HG02973 (cell line): ENCODE measurements around the gene TAF11L12.
"Not testable (repeated sequence)": the region's sequence is repeated elsewhere in the genome, so short reads cannot be mapped to it uniquely, and the experiment has no call there.

Experiments
- ATAC-seq: cut with Tn5 transposase; IDR thresholded peaks from one replicate; pipeline ENCODE4 v1.9.1; 2021; ENCODE audit warnings: moderate library complexity; ENCODE audit not compliant: unreplicated experiment

The TAF11L12 gene

GRCh38 chr5:17610092-17610491 lies at the start of gene TAF11L12:
TAF11L12 (plus strand) TSS chr5:17610392.
- ATAC-seq: not testable (repeated sequence)

- not testable (repeated sequence) for ATAC-seq
These were observed 24.5 kb upstream of the TAF11L12 start, which contains the start of gene TAF11L7 for GRCh38 chr5:17585658-17586057. TAF11L7 (minus strand) TSS chr5:17585758.

- not testable (repeated sequence) for ATAC-seq
These were observed 19.3 kb upstream of the TAF11L12 start, which contains the start of gene TAF11L8 for GRCh38 chr5:17590860-17591259. TAF11L8 (minus strand) TSS chr5:17590960.

GRCh38 chr5:17594255-17594654 lies 15.9 kb upstream of the TAF11L12 start, which contains the start of gene TAF11L9:
TAF11L9 (minus strand) TSS chr5:17594394.
- not testable (repeated sequence) for ATAC-seq

GRCh38 chr5:17597728-17598127 lies 12.5 kb upstream of the TAF11L12 start, which contains the start of gene TAF11L10:
TAF11L10 (minus strand) TSS chr5:17597828.
- not testable (repeated sequence) for ATAC-seq

- ATAC-seq: not testable (repeated sequence)
These were observed 6.3 kb upstream of the TAF11L12 start, which contains the start of gene TAF11L11 for GRCh38 chr5:17603880-17604279. TAF11L11 (plus strand) TSS chr5:17604183.

- ATAC-seq: no peak
These were observed 5.2 kb upstream of the TAF11L12 start for GRCh38 chr5:17604951-17605350.

- not testable (repeated sequence) for ATAC-seq
These were observed 2.7 kb upstream of the TAF11L12 start for GRCh38 chr5:17607461-17607860.

- ATAC-seq: no peak
These were observed 4.8 kb downstream of the TAF11L12 start for GRCh38 chr5:17614872-17615605.

- no peak for ATAC-seq
These were observed 9.2 kb downstream of the TAF11L12 start for GRCh38 chr5:17619354-17619753.

GRCh38 chr5:17620627-17621026 lies 10.4 kb downstream of the TAF11L12 start:
- no peak for ATAC-seq

GRCh38 chr5:17625686-17626085 lies 15.5 kb downstream of the TAF11L12 start:
- no peak for ATAC-seq

GRCh38 chr5:17631788-17632187 lies 21.6 kb downstream of the TAF11L12 start, which contains the start of gene TAF11L13:
TAF11L13 (plus strand) TSS chr5:17632088.
- ATAC-seq: not testable (repeated sequence)

- no peak for ATAC-seq
These were observed 24.0 kb downstream of the TAF11L12 start, which contains the start of gene TAF11L14 for GRCh38 chr5:17634160-17634559. TAF11L14 (plus strand) TSS chr5:17634460.

GRCh38 chr5:17649232-17649631 lies 39.0 kb downstream of the TAF11L12 start:
- not testable (repeated sequence) for ATAC-seq

GRCh38 chr5:17655201-17655759 lies 45.1 kb downstream of the TAF11L12 start:
- ATAC-seq: not testable (repeated sequence)

GRCh38 chr5:17655921-17656320 lies 45.7 kb downstream of the TAF11L12 start:
- ATAC-seq: no peak
